GM12864 (cell line): ENCODE measurements around the gene RRP1.

Experiments used
- DNase-seq: peaks from one replicate; pipeline ENCODE4 v3.0.0-alpha.2; 2011; ENCODE audit warnings: low read depth
- H3K4me3 ChIP-seq: 2 replicates; pipeline ENCODE4 v1.5.1; 2011; ENCODE audit warnings: mild to moderate bottlenecking, low read depth, low read length, control low read depth
- CTCF ChIP-seq: IDR thresholded peaks from 2 replicates; pipeline ENCODE4 v1.5.1; 2011; ENCODE audit warnings: low read depth, mild to moderate bottlenecking, moderate library complexity, low read length, control low read depth, inconsistent platforms; ENCODE audit errors: missing control alignments

The RRP1 gene

GRCh38 chr21:43785134-43785533, 4.2 kb upstream of the RRP1 start:
- H3K4me3 ChIP-seq: no peak overlapping the region
- no peak for TF ChIP-seq CTCF
- DNase-seq: no peak

GRCh38 chr21:43786300-43786806, 3.0 kb upstream of the RRP1 start:
- no peak overlapping the region for H3K4me3 ChIP-seq
- no peak for TF ChIP-seq CTCF
- no peak for DNase-seq

- no peak overlapping the region for H3K4me3 ChIP-seq
- no peak for TF ChIP-seq CTCF
- DNase-seq: no peak
Observed at GRCh38 chr21:43786807-43787440, 2.5 kb upstream of the RRP1 start.

GRCh38 chr21:43790010-43790524, 690 bp downstream of the RRP1 start:
- DNase-seq: no peak
- H3K4me3 ChIP-seq: peak overlapping the region; percentile 91
- TF ChIP-seq CTCF: no peak

GRCh38 chr21:43792406-43792805, 3.0 kb downstream of the RRP1 start:
- TF ChIP-seq CTCF: no peak
- H3K4me3 ChIP-seq: no peak overlapping the region
- DNase-seq: no peak

- DNase-seq: no peak
- TF ChIP-seq CTCF: no peak
- H3K4me3 ChIP-seq: no peak overlapping the region
Observed at GRCh38 chr21:43793243-43793642, 3.9 kb downstream of the RRP1 start.

- DNase-seq: no peak
- TF ChIP-seq CTCF: no peak
- H3K4me3 ChIP-seq: no peak overlapping the region
Observed at GRCh38 chr21:43794311-43794710, 4.9 kb downstream of the RRP1 start.
